D721Med (cell line): ENCODE measurements around the gene VIPR2.

ENCODE experiments used
- DNase-seq: peaks from one replicate; pipeline ENCODE4 v3.0.0; 2011; ENCODE audit warnings: low spot score; ENCODE audit not compliant: insufficient read length
- FAIRE-seq: peaks from 2 replicates; lab custom pipeline; 2011; peaks lifted over from hg19 to GRCh38; lab: Jason Lieb, UNC
- CTCF ChIP-seq: IDR thresholded peaks from 2 replicates; pipeline ENCODE4 v1.5.1; 2012; ENCODE audit warnings: mild to moderate bottlenecking, control low read depth; ENCODE audit not compliant: insufficient read depth; ENCODE audit errors: missing control alignments

The VIPR2 gene

GRCh38 chr7:159119026-159119741 is 25.5 kb downstream of the VIPR2 start:
- FAIRE-seq (no peak), DNase-seq (no peak)
- TF ChIP-seq CTCF: no peak

GRCh38 chr7:159118623-159119022 is 26.0 kb downstream of the VIPR2 start:
- DNase-seq (no peak), FAIRE-seq (no peak)
- no peak for TF ChIP-seq CTCF

GRCh38 chr7:159118197-159118595 is 26.5 kb downstream of the VIPR2 start:
- no peak for FAIRE-seq
- no peak for TF ChIP-seq CTCF

GRCh38 chr7:159117366-159118196 is 27.1 kb downstream of the VIPR2 start:
- no peak for FAIRE-seq

More at GRCh38 chr7:159118197-159118595, 26.5 kb downstream of the VIPR2 start:
- no peak for DNase-seq

GRCh38 chr7:159116581-159117339 is 27.9 kb downstream of the VIPR2 start:
- FAIRE-seq: no peak
- no peak for TF ChIP-seq CTCF
- no peak for DNase-seq

More at GRCh38 chr7:159117366-159118196, 27.1 kb downstream of the VIPR2 start:
- no peak for DNase-seq
- no peak for TF ChIP-seq CTCF

- TF ChIP-seq CTCF: no peak
- FAIRE-seq: no peak
- no peak for DNase-seq
Observed at GRCh38 chr7:159115601-159116501, 28.8 kb downstream of the VIPR2 start.
